OCI-M1 (cell line): ENCODE measurements around the gene NMNAT2.

ENCODE experiments used
- DNase-seq: peaks from one replicate; lab custom pipeline; 2025; lab: John Stamatoyannopoulos, UW

Gene NMNAT2

GRCh38 chr1:183237046-183237445, 181.1 kb downstream of the NMNAT2 start:
- DNase-seq, result no peak

GRCh38 chr1:183236158-183236725, 181.9 kb downstream of the NMNAT2 start:
- peak; percentile 46 for DNase-seq

- DNase-seq, result no peak
Measured at GRCh38 chr1:183235503-183235902, 182.7 kb downstream of the NMNAT2 start.

- no peak for DNase-seq
Measured at GRCh38 chr1:183234660-183235476, 183.3 kb downstream of the NMNAT2 start.

GRCh38 chr1:183233113-183233512, 185.1 kb downstream of the NMNAT2 start:
- DNase-seq, result no peak

- no peak for DNase-seq
Measured at GRCh38 chr1:183231545-183231944, 186.6 kb downstream of the NMNAT2 start.

GRCh38 chr1:183230413-183230812, 187.8 kb downstream of the NMNAT2 start:
- no peak for DNase-seq

GRCh38 chr1:183228347-183229220, 189.6 kb downstream of the NMNAT2 start:
- DNase-seq, result no peak

GRCh38 chr1:183227422-183228346, 190.5 kb downstream of the NMNAT2 start:
- DNase-seq, result peak; percentile 67

- no peak for DNase-seq
Measured at GRCh38 chr1:183226963-183227362, 191.2 kb downstream of the NMNAT2 start.

- no peak for DNase-seq
Measured at GRCh38 chr1:183226361-183226760, 191.8 kb downstream of the NMNAT2 start.

GRCh38 chr1:183223467-183223866, 194.7 kb downstream of the NMNAT2 start:
- no peak for DNase-seq

GRCh38 chr1:183222909-183223308, 195.3 kb downstream of the NMNAT2 start:
- no peak for DNase-seq

GRCh38 chr1:183219616-183220009, 198.6 kb downstream of the NMNAT2 start:
- no peak for DNase-seq

GRCh38 chr1:183218971-183219615, 199.1 kb downstream of the NMNAT2 start:
- no peak for DNase-seq

GRCh38 chr1:183218027-183218618, 200.1 kb downstream of the NMNAT2 start:
- no peak for DNase-seq

- DNase-seq, result no peak
Measured at GRCh38 chr1:183215936-183216335, 202.2 kb downstream of the NMNAT2 start.

- no peak for DNase-seq
Measured at GRCh38 chr1:183215076-183215720, 203.0 kb downstream of the NMNAT2 start.

GRCh38 chr1:183214021-183214970, 203.9 kb downstream of the NMNAT2 start:
- no peak for DNase-seq
